GM13976 (cell line): ENCODE results near the gene AGPAT4.

Experiments
- DNase-seq: peaks from one replicate; pipeline ENCODE4 v3.0.0; 2012; ENCODE audit warnings: low spot score
- in situ Hi-C: fragments of 300-500 bp; cut with MboI; formaldehyde crosslinking; loops from one replicate; pipeline ENCODE4 v1.12.0; 2022; ENCODE audit warnings: low sequenced_read_pairs, mixed read lengths, inconsistent platforms; ENCODE audit not compliant: unreplicated experiment
- TF ChIP-seq, protein P1 (sequence below): IDR thresholded peaks from 2 replicates; pipeline ENCODE4 v1.5.1; 2012; ENCODE audit warnings: borderline replicate concordance, mild to moderate bottlenecking; ENCODE audit not compliant: insufficient read depth; ENCODE audit errors: extremely low read depth, missing control alignments, control extremely low read depth

Gene AGPAT4

DNA sequence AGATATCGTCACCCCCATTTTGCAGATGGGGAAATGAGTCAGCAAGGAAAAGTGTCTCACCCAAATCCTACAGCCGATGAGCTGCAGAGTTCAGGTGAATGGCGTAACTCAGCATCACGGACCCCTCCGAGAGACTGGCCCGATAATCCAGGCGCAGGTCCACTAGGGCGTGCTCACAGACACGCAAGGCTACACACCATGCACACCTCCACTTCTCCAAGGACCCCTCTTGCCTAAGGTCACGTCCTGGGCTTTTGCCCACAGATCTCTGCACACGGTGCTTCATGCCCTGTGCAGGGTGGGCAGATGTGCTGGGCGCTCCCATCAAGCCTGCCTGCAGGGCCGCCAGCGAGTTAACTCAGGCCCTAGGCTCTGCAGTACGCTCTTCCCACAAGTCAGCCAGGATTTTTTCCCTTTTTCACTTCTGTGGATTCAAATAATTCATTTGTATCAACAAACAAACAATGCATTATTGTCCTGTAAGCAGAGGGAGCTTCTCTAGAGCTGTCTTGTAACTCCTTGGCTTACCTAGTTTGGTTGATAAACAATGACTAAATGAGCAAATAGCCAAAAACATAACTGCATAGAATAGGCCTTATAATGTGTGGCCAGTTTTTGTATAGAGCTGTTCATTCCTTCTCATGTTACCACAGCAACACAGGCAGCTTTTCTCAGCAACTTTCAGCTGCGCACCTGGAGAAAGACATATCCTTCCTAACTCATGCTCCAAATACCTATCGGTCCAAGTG, 139.1 kb downstream of the AGPAT4 start:
- TF ChIP-seq, protein P1, sequence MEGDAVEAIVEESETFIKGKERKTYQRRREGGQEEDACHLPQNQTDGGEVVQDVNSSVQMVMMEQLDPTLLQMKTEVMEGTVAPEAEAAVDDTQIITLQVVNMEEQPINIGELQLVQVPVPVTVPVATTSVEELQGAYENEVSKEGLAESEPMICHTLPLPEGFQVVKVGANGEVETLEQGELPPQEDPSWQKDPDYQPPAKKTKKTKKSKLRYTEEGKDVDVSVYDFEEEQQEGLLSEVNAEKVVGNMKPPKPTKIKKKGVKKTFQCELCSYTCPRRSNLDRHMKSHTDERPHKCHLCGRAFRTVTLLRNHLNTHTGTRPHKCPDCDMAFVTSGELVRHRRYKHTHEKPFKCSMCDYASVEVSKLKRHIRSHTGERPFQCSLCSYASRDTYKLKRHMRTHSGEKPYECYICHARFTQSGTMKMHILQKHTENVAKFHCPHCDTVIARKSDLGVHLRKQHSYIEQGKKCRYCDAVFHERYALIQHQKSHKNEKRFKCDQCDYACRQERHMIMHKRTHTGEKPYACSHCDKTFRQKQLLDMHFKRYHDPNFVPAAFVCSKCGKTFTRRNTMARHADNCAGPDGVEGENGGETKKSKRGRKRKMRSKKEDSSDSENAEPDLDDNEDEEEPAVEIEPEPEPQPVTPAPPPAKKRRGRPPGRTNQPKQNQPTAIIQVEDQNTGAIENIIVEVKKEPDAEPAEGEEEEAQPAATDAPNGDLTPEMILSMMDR, result no peak
- DNase-seq, result no peak
- in situ Hi-C loops, result no loop called here

DNA sequence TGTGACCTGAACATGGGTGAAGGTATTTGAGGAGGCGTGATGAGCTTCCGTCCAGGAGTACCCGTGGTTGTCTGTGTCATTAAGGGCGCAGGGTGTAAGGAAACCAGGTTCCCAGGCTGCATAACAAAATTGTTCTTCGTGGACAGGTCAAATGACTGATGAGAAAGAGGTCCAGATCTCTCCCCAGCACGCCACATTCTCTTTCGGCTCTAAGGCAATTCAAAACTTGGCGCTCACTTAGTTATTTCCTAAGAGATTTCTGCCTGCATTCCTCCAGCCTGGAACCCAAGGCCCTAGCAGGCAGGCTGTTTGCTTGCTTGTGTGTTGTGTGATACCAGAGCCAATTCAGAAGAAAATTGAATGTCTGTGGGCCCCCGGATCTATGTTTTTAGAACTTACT, 139.9 kb downstream of the AGPAT4 start:
- in situ Hi-C loops, result no loop called here
- no peak for DNase-seq
- TF ChIP-seq, protein P1, result no peak

DNA sequence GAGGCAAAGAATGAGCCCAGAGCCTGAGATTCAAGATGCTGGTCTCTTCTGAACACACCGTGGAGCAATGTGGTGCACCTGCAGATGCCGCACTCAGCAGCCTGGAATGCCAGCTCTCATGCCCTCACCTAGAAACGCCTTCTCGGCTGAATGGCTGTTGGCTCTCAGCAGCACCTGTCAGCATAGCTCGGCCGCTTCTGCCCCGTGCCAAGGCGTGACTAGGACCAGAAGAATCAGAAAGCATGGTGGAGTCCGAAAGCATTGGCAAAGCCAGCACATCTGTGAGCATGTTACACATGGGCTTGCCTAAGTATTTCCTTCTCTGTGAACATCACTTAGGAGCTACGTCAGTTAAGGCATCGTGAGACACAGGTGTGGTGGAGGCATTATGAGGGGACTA, 141.5 kb downstream of the AGPAT4 start:
- in situ Hi-C loops, result no loop called here

DNA sequence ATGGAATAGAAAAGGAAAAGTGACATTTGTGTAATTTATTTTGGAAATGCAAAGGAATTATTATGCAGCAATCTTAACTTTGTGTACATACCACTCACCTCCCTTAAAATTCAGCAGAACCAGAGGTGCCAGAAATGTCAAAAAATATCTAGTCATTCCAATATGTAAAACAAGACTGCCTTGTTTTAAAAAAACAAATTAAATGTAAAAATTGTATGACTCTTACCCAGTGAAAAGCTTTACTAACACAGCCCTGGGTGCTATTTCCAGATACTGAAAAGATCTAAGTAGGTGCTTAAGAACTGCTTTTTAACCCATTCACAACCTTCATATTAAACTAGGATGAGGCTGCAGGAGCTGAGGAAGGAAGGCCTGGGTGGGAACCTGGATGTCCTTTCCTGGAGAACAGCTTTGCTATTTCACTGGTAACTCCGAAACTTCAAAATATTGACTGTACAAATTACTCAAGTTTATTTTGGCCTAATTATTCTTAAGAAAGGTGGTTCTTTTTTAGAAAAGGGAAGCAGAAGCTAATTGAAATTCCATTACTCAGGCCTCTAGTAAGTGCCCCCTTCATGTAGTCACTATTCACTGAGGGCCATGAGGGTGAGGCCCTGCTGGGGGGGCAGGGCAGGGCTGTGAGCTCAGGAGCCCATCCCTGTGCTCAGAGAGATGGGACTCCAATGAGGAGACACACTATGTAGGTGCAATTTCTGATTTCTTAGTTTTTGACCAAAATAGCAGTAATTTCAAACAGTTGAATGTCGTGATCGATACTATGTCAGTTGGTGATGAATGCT, 142.7 kb downstream of the AGPAT4 start:
- TF ChIP-seq, protein P1, result no peak
- in situ Hi-C loops, result no loop called here
- DNase-seq, result no peak

More for the DNA sequence above, 141.5 kb downstream of the AGPAT4 start:
- DNase-seq, result no peak
- TF ChIP-seq, protein P1, result no peak

DNA sequence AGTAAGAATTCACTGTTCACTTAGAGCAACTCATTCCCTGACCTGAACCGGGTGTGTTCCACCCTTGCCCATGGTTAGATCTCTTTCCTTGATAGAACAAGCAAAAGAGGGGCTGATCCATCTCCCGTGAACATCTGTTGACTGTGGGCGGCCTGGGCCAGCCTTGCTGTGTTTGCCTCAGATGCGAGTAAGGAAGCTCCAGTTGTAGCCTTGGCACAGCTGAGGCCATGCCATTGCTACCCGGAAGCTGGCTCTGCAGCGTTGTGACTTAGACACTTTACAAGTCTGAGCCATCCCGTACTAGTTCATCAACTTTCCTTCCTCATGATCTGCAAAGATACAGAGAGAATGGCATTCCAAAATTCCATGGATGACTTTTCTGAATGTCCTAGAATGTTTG, 143.3 kb downstream of the AGPAT4 start:
- in situ Hi-C loops, result no loop called here
- DNase-seq, result no peak
- TF ChIP-seq, protein P1, result no peak

DNA sequence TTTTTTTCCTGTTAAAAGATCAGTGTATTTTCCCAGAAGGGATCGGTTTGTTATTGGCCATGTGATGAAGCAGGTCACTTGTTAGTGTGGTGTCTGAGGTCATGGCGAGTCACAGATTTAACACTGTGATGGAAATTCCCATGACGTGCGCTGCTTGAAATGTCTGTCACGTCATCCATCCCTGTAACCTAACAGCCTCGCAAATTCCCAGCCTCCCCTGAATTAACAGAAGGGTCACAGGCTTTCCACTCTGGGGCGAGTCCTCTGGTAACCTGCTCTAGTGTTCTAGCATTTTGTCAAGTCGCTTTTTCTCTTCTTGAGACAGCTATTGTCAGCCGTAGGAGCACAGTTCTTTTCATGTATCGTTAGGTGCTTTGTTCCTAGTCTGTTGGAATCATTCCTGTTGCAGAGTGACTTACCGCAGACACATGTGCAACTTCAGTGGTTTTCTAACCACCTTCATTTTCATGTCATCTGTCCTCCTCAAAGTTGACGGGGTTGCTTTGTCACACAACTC, 145.1 kb downstream of the AGPAT4 start:
- TF ChIP-seq, protein P1, result no peak
- in situ Hi-C loops, result no loop called here
- DNase-seq, result no peak
